NCI-H526 treated with DMSO at 0.1 percent for 48 hours (cell line): ENCODE data around the gene CSRP2.

Experiments used
- DNase-seq: peaks from one replicate; lab custom pipeline; 2025; lab: John Stamatoyannopoulos, UW

Gene CSRP2

GRCh38 chr12:76878899-76879709, at the start of gene CSRP2:
Gene CSRP2, minus strand, starts transcription at chr12:76879019. Its CDS starts 12,759 bp downstream, at chr12:76866260.
- peak; percentile 66 for DNase-seq

GRCh38 chr12:76927170-76927784, 48.5 kb upstream of the CSRP2 start:
- DNase-seq: peak; percentile 31

GRCh38 chr12:76925135-76925534, 46.3 kb upstream of the CSRP2 start:
- no peak for DNase-seq

GRCh38 chr12:76922866-76923265, 44.0 kb upstream of the CSRP2 start:
- no peak for DNase-seq

- no peak for DNase-seq
Observed at GRCh38 chr12:76921891-76922664, 43.3 kb upstream of the CSRP2 start.

GRCh38 chr12:76921100-76921471, 42.3 kb upstream of the CSRP2 start:
- DNase-seq: no peak

- no peak for DNase-seq
Observed at GRCh38 chr12:76920172-76921099, 41.6 kb upstream of the CSRP2 start.

- DNase-seq: peak; percentile 35
Observed at GRCh38 chr12:76919383-76920171, 40.8 kb upstream of the CSRP2 start.

GRCh38 chr12:76916170-76916540, 37.3 kb upstream of the CSRP2 start:
- DNase-seq: no peak

- no peak for DNase-seq
Observed at GRCh38 chr12:76915361-76916169, 36.7 kb upstream of the CSRP2 start.

GRCh38 chr12:76914102-76914859, 35.5 kb upstream of the CSRP2 start:
- no peak for DNase-seq

GRCh38 chr12:76909290-76909689, 30.5 kb upstream of the CSRP2 start:
- DNase-seq: no peak

- DNase-seq: no peak
Observed at GRCh38 chr12:76908303-76909017, 29.6 kb upstream of the CSRP2 start.

- DNase-seq: no peak
Observed at GRCh38 chr12:76901628-76902380, 23.0 kb upstream of the CSRP2 start.

GRCh38 chr12:76899522-76899921, 20.7 kb upstream of the CSRP2 start:
- DNase-seq: no peak

GRCh38 chr12:76898442-76898841, 19.6 kb upstream of the CSRP2 start:
- DNase-seq: no peak

GRCh38 chr12:76896274-76896673, 17.5 kb upstream of the CSRP2 start:
- DNase-seq: no peak

GRCh38 chr12:76895796-76896195, 17.0 kb upstream of the CSRP2 start:
- DNase-seq: no peak
